Transverse colon (tissue), 4 donors: ENCODE results near the gene CDK11A. TPM values are rescaled to one million over a fixed set of nuclear protein-coding genes. Genes with fewer than 3 reads are reported as not detected.
"Not testable (repeated sequence)": the region's sequence is repeated elsewhere in the genome, so short reads cannot be mapped to it uniquely, and the experiment has no call there.

ENCODE experiments used
- DNase-seq: peaks from one replicate; pipeline ENCODE4 v3.0.0-alpha.2; 2019
- H3K27ac ChIP-seq, 4 donors: fragments of 200-600 bp; sonication (generic); 2 replicates each; pipeline ENCODE4 v1.5.1; 2016 to 2018; ENCODE audit warnings: inconsistent platforms in 4 of 4
- H3K27me3 ChIP-seq: fragments of 200-600 bp; sonication (generic); 2 replicates; pipeline ENCODE4 v1.5.1; 2017; ENCODE audit warnings: inconsistent platforms
- H3K36me3 ChIP-seq, 4 donors: fragments of 200-600 bp; sonication (generic); 2 replicates each; pipeline ENCODE4 v1.5.1; 2017 to 2019; ENCODE audit warnings: inconsistent platforms in 4 of 4
- H3K4me1 ChIP-seq, 4 donors: fragments of 200-600 bp; sonication (generic); 2 replicates each; pipeline ENCODE4 v1.5.1; 2017 to 2020; ENCODE audit warnings: inconsistent platforms in 4 of 4
- H3K4me3 ChIP-seq, 4 donors: fragments of 200-600 bp; sonication (generic); 1 replicate in 1 of 4; 2 replicates in 3 of 4; pipeline versions ENCODE4 v1.5.1 to v1.6.1; 2017 to 2019; ENCODE audit warnings: inconsistent platforms in 4 of 4
- H3K9me3 ChIP-seq, 2 donors: fragments of 200-600 bp; sonication (generic); 2 replicates each; pipeline ENCODE4 v1.5.1; 2017 to 2019; ENCODE audit warnings: inconsistent platforms in 2 of 2
- CTCF ChIP-seq, 5 experiments: fragments of 200-600 bp in 3 of 5; fragments of 450-650 bp in 2 of 5; sonication (generic) in 3 of 5; IDR thresholded peaks; 1 replicate in 2 of 5; 2 replicates in 3 of 5; pipeline ENCODE4 v1.5.1; 2016 to 2017; ENCODE audit warnings: antibody characterized with exemption in 5 of 5, inconsistent platforms in 3 of 5, mild to moderate bottlenecking in 2 of 5, moderate library complexity in 1 of 5
- EP300 ChIP-seq: sonication (generic); formaldehyde crosslinking; IDR thresholded peaks from one replicate; pipeline ENCODE4 v1.6.1; 2017; ENCODE audit warnings: antibody characterized with exemption, low read depth
- POLR2A ChIP-seq: fragments of 450-650 bp; IDR thresholded peaks from one replicate; pipeline ENCODE4 v1.6.1; 2016; ENCODE audit warnings: antibody characterized with exemption, mild to moderate bottlenecking, moderate library complexity
- POLR2AphosphoS5 ChIP-seq, 3 donors: sonication (generic); formaldehyde crosslinking; IDR thresholded peaks; one replicate each; pipeline ENCODE4 v1.6.1; 2016; ENCODE audit warnings: antibody characterized with exemption in 3 of 3
- WGBS, 2 donors: methylation state at CpG; one replicate each; pipeline ENCODE4 v1.1.5; 2018; ENCODE audit warnings: low coverage in 1 of 2; 5-methylcytosine and 5-hydroxymethylcytosine counted together
- in situ Hi-C, 4 donors: fragments of 200-750 bp; cut with MboI; loops; one replicate each; pipeline versions ENCODE4 v1.15.0 to v1.15.1; 2017; ENCODE audit warnings: low sequenced_read_pairs in 3 of 4, low pct_ligation_motif_present in 1 of 4, low pct_unique_long_range_greater_than_20kb in 1 of 4
- intact Hi-C: fragments of 100-400 bp; cut with DNase I; formaldehyde crosslinking; loops from one replicate; pipeline ENCODE4 v1.15.1; 2023; ENCODE audit warnings: low total_unique reads
- total RNA-seq, 4 donors: library from RNA; depleted of rRNA; stranded (reverse); fragments of >200 nt; gene quantifications; one replicate each; pipeline ENCODE4 v1.1.0, GENCODE V29; 2016

CDK11A gene
- total RNA-seq, 4 donors from 2014 or later = 52.9 to 250 (median 161) TPM

DNA sequence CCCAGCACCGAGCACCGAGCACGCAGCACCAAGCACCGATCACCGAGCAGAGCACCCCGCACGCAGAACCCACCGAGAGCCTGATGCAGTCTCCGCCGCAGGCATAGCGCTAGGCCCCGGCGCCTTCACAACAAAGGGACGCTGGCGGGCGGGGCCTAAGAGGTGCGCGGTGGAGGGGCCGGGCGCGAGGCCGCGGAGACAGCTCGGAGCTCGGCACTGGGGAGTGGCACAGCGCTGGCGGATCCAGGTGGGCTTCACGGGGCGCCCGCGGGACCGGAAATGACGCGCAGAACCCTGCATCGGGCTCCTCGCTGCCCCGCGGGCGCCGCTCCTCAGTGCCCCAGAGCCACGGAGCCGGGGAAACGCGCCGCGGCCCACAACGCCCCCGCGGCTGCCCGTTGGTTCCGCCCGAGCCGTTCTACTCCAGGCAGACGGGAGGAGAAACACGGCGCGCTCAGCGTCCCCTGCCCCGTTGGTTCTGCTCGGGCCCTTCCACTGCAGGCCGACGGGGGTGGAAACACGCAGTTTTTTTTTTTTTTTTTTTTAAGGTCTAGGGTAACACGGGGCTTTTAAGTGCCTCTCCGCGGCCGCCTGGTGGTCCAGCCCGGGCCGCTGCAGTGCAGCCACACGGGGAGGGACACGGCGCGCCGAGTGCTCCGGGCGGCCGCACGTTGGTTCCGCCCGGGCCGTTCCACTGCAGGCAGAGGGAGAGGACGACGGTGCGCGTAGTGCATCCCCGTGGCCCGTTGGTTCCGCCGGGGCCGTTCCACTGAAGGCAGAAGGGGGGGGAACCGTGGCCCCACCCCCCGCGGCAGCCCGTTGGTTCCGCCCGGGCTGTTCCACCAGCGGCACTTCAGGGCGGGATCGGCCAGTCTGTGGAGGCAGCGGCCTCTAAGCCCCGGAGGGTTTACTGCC lies 21.8 kb upstream of the CDK11A start:
- TF ChIP-seq CTCF (IDR thresholded peaks at IDR 0.05) (peak in 2 of 5 experiments; percentile 32 to 49), POLR2AphosphoS5 (IDR thresholded peaks at IDR 0.05) (peak; percentile 68 to 90 (median 80))
- H3K4me1 ChIP-seq, H3K36me3 ChIP-seq, H3K9me3 ChIP-seq, in situ Hi-C loops, H3K27me3 ChIP-seq, intact Hi-C loops: not testable (repeated sequence)
- WGBS, 2 donors = 0% methylated on average over 65 of the region's 101 CpGs; no CpG with 5 or more reads in 1 of the 2 donors
- Histone ChIP-seq H3K27ac (peak overlapping the region; percentile 68 to 95 (median 89)), H3K4me3 (peak overlapping the region in 3 of 4 donors; percentile 40 to 53 (median 49))
- peak; percentile 90 for DNase-seq

DNA sequence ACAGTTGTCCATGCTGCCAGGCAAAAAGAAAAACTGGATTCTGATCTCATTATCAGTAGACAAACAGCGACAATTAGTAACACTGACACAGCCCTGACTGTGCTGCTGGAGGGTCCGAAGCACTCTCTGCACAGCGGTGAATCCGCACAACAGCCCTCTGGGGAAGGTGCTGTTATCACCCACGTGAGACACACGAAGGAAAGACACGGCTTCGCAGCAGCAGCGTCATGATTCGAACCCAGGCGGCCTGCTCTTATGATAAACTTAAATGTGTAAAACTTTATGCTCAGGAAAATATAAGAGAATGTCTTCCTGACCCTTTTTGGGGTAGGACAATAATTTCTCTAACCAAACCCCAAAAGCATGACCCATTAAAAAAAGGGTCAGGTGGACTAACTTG lies 18.4 kb upstream of the CDK11A start:
- H3K27me3 ChIP-seq, in situ Hi-C loops, H3K36me3 ChIP-seq, DNase-seq, H3K4me1 ChIP-seq, intact Hi-C loops, H3K9me3 ChIP-seq, H3K4me3 ChIP-seq, H3K27ac ChIP-seq: not testable (repeated sequence)
- 90% methylated on average over 11 of the region's 11 CpGs; no CpG with 5 or more reads in 1 of the 2 donors for WGBS, 2 donors

DNA sequence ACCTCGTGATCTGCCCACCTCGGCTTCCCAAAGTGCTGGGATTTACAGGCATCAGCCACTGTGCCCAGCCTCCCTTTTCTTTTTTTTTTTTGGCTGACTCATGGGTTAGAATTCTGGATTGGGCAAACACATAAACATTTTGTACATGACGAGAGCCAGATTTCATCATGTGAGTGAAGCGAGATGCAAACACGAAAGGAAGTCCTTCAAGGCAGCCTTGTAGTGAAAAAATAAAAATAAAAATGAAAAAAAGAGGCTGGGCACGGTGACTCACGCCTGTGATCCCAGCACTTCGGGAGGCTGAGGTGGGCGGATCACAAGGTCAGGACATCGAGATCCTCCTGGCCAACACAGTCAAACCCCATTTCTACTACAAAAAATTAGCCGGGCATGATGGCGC lies 16.9 kb upstream of the CDK11A start:
- peak overlapping the region; percentile 36 to 64 (median 62) for H3K27ac ChIP-seq
- WGBS, 2 donors = 73 to 76% methylated on average over 9 to 12 of the region's 12 CpGs
- intact Hi-C loops, H3K9me3 ChIP-seq, H3K36me3 ChIP-seq, H3K4me3 ChIP-seq, H3K27me3 ChIP-seq, in situ Hi-C loops, DNase-seq, H3K4me1 ChIP-seq: not testable (repeated sequence)
- TF ChIP-seq POLR2AphosphoS5 (IDR thresholded peaks at IDR 0.05) = peak; percentile 19 to 61 (median 52)

DNA sequence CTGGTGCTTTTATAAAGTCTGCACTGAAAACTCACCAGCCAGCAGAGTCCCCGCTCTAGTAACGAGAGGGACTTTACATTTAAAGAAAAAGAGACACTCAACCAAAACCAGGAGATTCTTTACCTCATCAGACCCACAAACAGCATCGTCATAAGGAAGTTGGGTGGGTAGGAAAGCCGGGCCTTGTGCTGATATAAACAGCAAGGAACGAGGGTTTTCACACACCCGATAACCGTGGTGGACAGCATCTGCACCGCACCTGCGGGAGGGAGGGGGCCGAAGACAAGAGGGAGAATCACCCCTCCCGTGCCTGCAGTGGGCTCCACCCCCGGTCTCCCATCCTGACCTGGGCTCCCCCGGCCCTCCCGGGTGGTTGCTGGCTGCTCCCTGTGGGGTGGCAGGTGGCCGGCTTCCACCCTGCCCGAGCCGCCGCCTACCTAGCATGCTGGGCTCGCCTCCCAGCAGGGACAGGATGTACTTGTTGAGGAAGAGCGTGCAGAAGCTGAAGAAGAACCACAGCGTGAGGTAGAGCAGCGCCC lies 14.7 kb upstream of the CDK11A start:
- DNase-seq, H3K27me3 ChIP-seq, in situ Hi-C loops, H3K36me3 ChIP-seq, H3K9me3 ChIP-seq, H3K27ac ChIP-seq, intact Hi-C loops, H3K4me3 ChIP-seq, H3K4me1 ChIP-seq: not testable (repeated sequence)
- WGBS, 2 donors = 77% methylated on average over 11 of the region's 22 CpGs; no CpG with 5 or more reads in 1 of the 2 donors

DNA sequence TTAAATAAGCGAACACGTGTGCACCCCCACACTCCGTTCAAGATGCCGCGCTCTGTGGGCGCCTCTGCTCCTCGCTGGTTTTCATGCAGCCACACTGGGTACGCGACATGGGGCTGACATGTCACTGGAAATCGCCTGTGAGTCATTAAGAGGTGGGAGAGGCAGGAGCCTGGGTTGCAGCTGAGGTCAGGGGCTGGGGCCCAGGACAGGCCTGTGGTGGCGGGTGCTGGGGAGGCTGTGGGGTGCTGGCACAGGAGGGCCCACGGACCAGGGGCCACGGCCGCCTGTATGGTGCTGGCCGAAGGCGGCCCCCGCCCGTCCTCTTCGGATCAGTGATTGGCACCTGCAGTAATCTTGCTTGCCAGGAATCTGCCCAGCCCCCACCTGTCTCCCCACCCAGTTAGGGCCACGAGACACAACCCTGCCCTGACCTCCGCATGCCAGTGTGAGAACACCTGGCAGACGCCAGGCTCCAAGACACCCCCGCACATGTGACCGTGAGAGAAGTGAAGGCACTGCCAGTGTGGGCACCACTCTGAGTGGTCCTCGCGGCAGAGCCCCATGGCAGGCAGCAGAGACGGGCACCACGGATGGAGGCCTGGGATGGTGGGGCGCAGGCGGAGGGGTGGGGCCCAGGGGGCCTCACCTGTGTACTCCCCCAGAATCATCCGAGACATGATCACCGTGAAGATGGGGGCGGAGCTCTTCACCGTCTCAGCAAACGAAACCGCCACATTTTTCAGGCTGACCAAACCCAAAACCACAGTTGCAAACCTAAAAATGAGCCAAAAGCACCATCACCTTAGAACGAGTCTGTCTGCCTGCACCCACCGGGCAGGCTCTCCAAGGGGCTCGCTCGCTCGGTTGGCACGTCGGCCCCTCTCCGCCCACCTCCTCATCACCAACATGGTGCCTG lies 13.8 kb upstream of the CDK11A start:
- WGBS, 2 donors = 88% methylated on average over 22 of the region's 44 CpGs; no CpG with 5 or more reads in 1 of the 2 donors
- intact Hi-C loops, H3K4me3 ChIP-seq, H3K27me3 ChIP-seq, H3K36me3 ChIP-seq, H3K9me3 ChIP-seq, H3K4me1 ChIP-seq, in situ Hi-C loops: not testable (repeated sequence)
- H3K27ac ChIP-seq = peak overlapping the region in 1 of 4 donors; percentile 37
- peak; percentile 62 for DNase-seq

GRCh38 chr1:1732381-1732780 lies 8.2 kb upstream of the CDK11A start:
- H3K27ac ChIP-seq = no peak overlapping the region
- DNase-seq = no peak
- no peaks in the 10 kb centered on the region for H3K9me3 ChIP-seq
- H3K36me3 ChIP-seq = peaks cover 0 to 20% (median 8%) of the 10 kb centered on the region in 4 donors
- H3K27me3 ChIP-seq = no peaks in the 10 kb centered on the region
- in situ Hi-C loops = no loop called here
- intact Hi-C loops = no loop called here
- TF ChIP-seq POLR2AphosphoS5 (IDR thresholded peaks at IDR 0.05) = no peak
- TF ChIP-seq CTCF (IDR thresholded peaks at IDR 0.05) = no peak
- no peak for TF ChIP-seq EP300
- no peak for TF ChIP-seq POLR2A
- peaks cover 0 to 12% (median 0%) of the 10 kb centered on the region in 4 donors for H3K4me1 ChIP-seq
- 91% methylated on average over 17 of the region's 17 CpGs; no CpG with 5 or more reads in 1 of the 2 donors for WGBS, 2 donors
- H3K4me3 ChIP-seq = no peak overlapping the region
